ENCODE data around the gene NPIPA1.
"Not testable (repeated sequence)": the region's sequence is repeated elsewhere in the genome, so short reads cannot be mapped to it uniquely, and the experiment has no call there.

- TF ChIP-seq CTCF, POLR2A (IDR thresholded peaks at IDR 0.05): not testable (repeated sequence)
These were observed 18.7 kb upstream of the NPIPA1 start for GRCh38 chr16:14918504-14918903.
